Natural killer cell (primary cell): ENCODE data around the gene ADM5. TPM values are rescaled to one million over a fixed set of nuclear protein-coding genes. Genes with fewer than 3 reads are reported as not detected.

Source experiments
- ATAC-seq, 3 donors: fragments of 150-1000 bp in 2 of 3; fragments of 200-7000 bp in 1 of 3; cut with Tn5 transposase; 1 replicate in 1 of 3; 2 replicates in 2 of 3; pipeline ENCODE4 v1.10.0; 2021; ENCODE audit warnings: mild to moderate bottlenecking in 2 of 3, moderate library complexity in 2 of 3
- DNase-seq, 2 donors: peaks; one replicate each; pipeline versions ENCODE4 v3.0.0 to v3.0.0-alpha.2; 2013 to 2021; ENCODE audit warnings: mixed read lengths in 1 of 2
- H3K27ac ChIP-seq: one replicate; pipeline ENCODE4 v1.5.1; 2013; ENCODE audit warnings: mild to moderate bottlenecking, low read length
- H3K27me3 ChIP-seq: one replicate; pipeline ENCODE4 v1.6.1; 2013; ENCODE audit warnings: low read length; ENCODE audit not compliant: control insufficient read depth, insufficient read depth
- H3K36me3 ChIP-seq: one replicate; pipeline ENCODE4 v1.6.1; 2013; ENCODE audit warnings: low read length; ENCODE audit not compliant: control insufficient read depth, insufficient read depth
- H3K4me1 ChIP-seq: one replicate; pipeline ENCODE4 v1.6.1; 2013; ENCODE audit warnings: low read length; ENCODE audit not compliant: control insufficient read depth, insufficient read depth
- H3K4me3 ChIP-seq: one replicate; pipeline ENCODE4 v1.5.1; 2013; ENCODE audit warnings: low read length
- H3K9me3 ChIP-seq: one replicate; pipeline ENCODE4 v1.6.1; 2013; ENCODE audit warnings: low read length; ENCODE audit not compliant: control insufficient read depth, insufficient read depth
- H3K27ac Mint-ChIP-seq, 2 donors: one replicate each; pipeline ENCODE4 v1.8.0; 2022; ENCODE audit warnings: mild to moderate bottlenecking in 2 of 2, mixed read lengths in 2 of 2, moderate library complexity in 1 of 2
- H3K27me3 Mint-ChIP-seq, 2 donors: one replicate each; pipeline ENCODE4 v1.8.0; 2022; ENCODE audit warnings: low read depth in 2 of 2, mixed read lengths in 2 of 2
- H3K36me3 Mint-ChIP-seq: one replicate; pipeline ENCODE4 v1.8.0; 2022; ENCODE audit warnings: mixed read lengths
- H3K4me1 Mint-ChIP-seq, 2 donors: one replicate each; pipeline ENCODE4 v1.8.0; 2022; ENCODE audit warnings: mixed read lengths in 2 of 2
- H3K4me3 Mint-ChIP-seq: one replicate; pipeline ENCODE4 v1.8.0; 2022; ENCODE audit warnings: mild to moderate bottlenecking, moderate library complexity, mixed read lengths
- H3K9me3 Mint-ChIP-seq, 2 donors: one replicate each; pipeline ENCODE4 v1.8.0; 2022; ENCODE audit warnings: mixed read lengths in 2 of 2
- CTCF ChIP-seq: fragments of 200-600 bp; IDR thresholded peaks from one replicate; pipeline ENCODE4 v1.8.0; 2022; ENCODE audit warnings: antibody characterized with exemption
- WGBS: methylation state at CpG from one replicate; pipeline ENCODE4 v1.1.7; 2013; ENCODE audit warnings: missing lambda C conversion rate; ENCODE audit not compliant: insufficient coverage; 5-methylcytosine and 5-hydroxymethylcytosine counted together
- intact Hi-C: fragments of 100-400 bp; cut with micrococcal nuclease; formaldehyde crosslinking; loops from one replicate; pipeline ENCODE4 v1.14.2; 2022
- total RNA-seq, 4 donors: library from RNA; stranded (reverse); fragments of 120-200 nt in 1 of 4; gene quantifications; one replicate each; pipeline versions ENCODE4 v1.2.3 to v1.2.4, GENCODE V29; 2013 to 2022

The ADM5 gene
- total RNA-seq, 3 donors from 2014 or later (not counting 1 experiment from before 2014, with no cell fraction given) = 2.3 to 2.9 (median 2.4) TPM

- H3K4me1 ChIP-seq = peaks cover 34% of the 10 kb centered on the region
- peak overlapping the region; percentile 91 for H3K4me3 ChIP-seq
- H3K27ac ChIP-seq = peak overlapping the region; percentile 73
- Mint-ChIP-seq H3K4me1 (peaks cover 33 to 50% of the 10 kb centered on the region in 2 donors), H3K27me3 (no peaks in the 10 kb centered on the region), H3K27ac (peak overlapping the region; percentile 96 to 99), H3K36me3 (no peaks in the 10 kb centered on the region), H3K4me3 (peak overlapping the region; percentile 99), H3K9me3 (no peaks in the 10 kb centered on the region)
- H3K27me3 ChIP-seq = no peaks in the 10 kb centered on the region
- ATAC-seq (no peak), DNase-seq (no peak)
- H3K9me3 ChIP-seq = no peaks in the 10 kb centered on the region
- peaks cover 25% of the 10 kb centered on the region for H3K36me3 ChIP-seq
- under 1% methylated on average over 7 of the region's 7 CpGs for WGBS
- TF ChIP-seq CTCF = no peak
- intact Hi-C loops = loop anchor here (1.0 to 2.0 kb wide), 2 partner anchors 11 to 16 kb away; no protein-coding TSS in a partner anchor
These were observed 24.4 kb upstream of the ADM5 start for GRCh38 chr19:49665036-49665350.

- WGBS = under 1% methylated on average over 50 of the region's 50 CpGs
- Mint-ChIP-seq H3K4me3 (peak within 1 kb of the TSS; percentile 99), H3K27ac (peak within 1 kb of the TSS; percentile 96 to 99), H3K27me3 (no peaks in the 10 kb centered on the region), H3K9me3 (no peaks in the 10 kb centered on the region), H3K36me3 (no peaks in the 10 kb centered on the region), H3K4me1 (peaks cover 33 to 50% of the 10 kb centered on the region in 2 donors)
- Histone ChIP-seq H3K4me3 (peak within 1 kb of the TSS; percentile 91), H3K27me3 (no peaks in the 10 kb centered on the region), H3K9me3 (no peaks in the 10 kb centered on the region), H3K4me1 (peaks cover 34% of the 10 kb centered on the region), H3K36me3 (peaks cover 20% of the 10 kb centered on the region), H3K27ac (peak within 1 kb of the TSS; percentile 73)
- peak; percentile 83 to 93 (median 86) for ATAC-seq
- peak; percentile 98 to 100 for DNase-seq
- TF ChIP-seq CTCF = no peak
- intact Hi-C loops = loop anchor here (1.0 to 2.0 kb wide), 2 partner anchors 11 to 15 kb away; no protein-coding TSS in a partner anchor
These were observed 23.9 kb upstream of the ADM5 start, which contains the start of the genes BCL2L12 and IRF3 for GRCh38 chr19:49665351-49666119. TSS of gene BCL2L12 (plus strand) at chr19:49665933. CDS start at chr19:49666693, 760 bp downstream. TSS of gene IRF3 (minus strand) at chr19:49665857. CDS start at chr19:49664838, 1,019 bp downstream.

GRCh38 chr19:49666120-49666444, 23.3 kb upstream of the ADM5 start:
- WGBS = 1% methylated on average over 9 of the region's 9 CpGs
- Mint-ChIP-seq H3K4me1 (peaks cover 33 to 50% of the 10 kb centered on the region in 2 donors), H3K4me3 (peak overlapping the region; percentile 99), H3K27ac (peak overlapping the region; percentile 96 to 99), H3K27me3 (no peaks in the 10 kb centered on the region), H3K36me3 (no peaks in the 10 kb centered on the region), H3K9me3 (no peaks in the 10 kb centered on the region)
- Histone ChIP-seq H3K9me3 (no peaks in the 10 kb centered on the region), H3K36me3 (peaks cover 17% of the 10 kb centered on the region), H3K27ac (peak overlapping the region; percentile 68), H3K4me3 (peak overlapping the region; percentile 91), H3K27me3 (no peaks in the 10 kb centered on the region), H3K4me1 (peaks cover 34% of the 10 kb centered on the region)
- no peak for DNase-seq
- intact Hi-C loops = no loop called here
- TF ChIP-seq CTCF = no peak
- ATAC-seq = peak; percentile 1 to 6 (median 1)
